LNCAP (cell line): ENCODE measurements around the gene CDK1.

Experiments
- CTCF ChIP-seq: fragments of 450-650 bp; IDR thresholded peaks from 2 replicates; pipeline ENCODE4 v1.5.1; 2017; ENCODE audit warnings: mild to moderate bottlenecking

Gene CDK1

GRCh38 chr10:60778214-60778970 lies at the start of gene CDK1:
Gene CDK1, plus strand, starts transcription at chr10:60778478. Its CDS starts 1,688 bp downstream, at chr10:60780166.
- TF ChIP-seq CTCF = no peak

- no peak for TF ChIP-seq CTCF
Observed at GRCh38 chr10:60729106-60729505, 49.2 kb upstream of the CDK1 start.

GRCh38 chr10:60731134-60731885 lies 47.0 kb upstream of the CDK1 start:
- TF ChIP-seq CTCF = no peak

- no peak for TF ChIP-seq CTCF
Observed at GRCh38 chr10:60732198-60732806, 46.0 kb upstream of the CDK1 start.

- TF ChIP-seq CTCF = peak; percentile 38; the same call in 1 of the 2 replicates
Observed at GRCh38 chr10:60732807-60733516, 45.3 kb upstream of the CDK1 start.

- no peak for TF ChIP-seq CTCF
Observed at GRCh38 chr10:60733517-60733822, 44.8 kb upstream of the CDK1 start.

- TF ChIP-seq CTCF = no peak
Observed at GRCh38 chr10:60733826-60734225, 44.5 kb upstream of the CDK1 start.
